SU-DHL-6 (cell line): ENCODE results near the gene NSUN4.
"Not testable (repeated sequence)": the region's sequence is repeated elsewhere in the genome, so short reads cannot be mapped to it uniquely, and the experiment has no call there.

Experiments used
- H2AFZ ChIP-seq: fragments of 200-600 bp; sonication (generic); 2 replicates; pipeline ENCODE4 v1.6.1; 2014; ENCODE audit warnings: low read depth, mild to moderate bottlenecking, moderate library complexity, mixed read lengths, antibody characterized with exemption, low read length; ENCODE audit not compliant: severe bottlenecking
- H3F3A ChIP-seq: fragments of 200-600 bp; shearing (Covaris generic); 2 replicates; pipeline ENCODE4 v1.6.0; 2016; ENCODE audit warnings: antibody characterized with exemption, mild to moderate bottlenecking; ENCODE audit not compliant: insufficient read depth
- H3K27ac ChIP-seq: fragments of 200-600 bp; sonication (generic); 2 replicates; pipeline ENCODE4 v1.5.1; 2016; ENCODE audit warnings: low read depth, mild to moderate bottlenecking, low read length, moderate library complexity, mixed read lengths
- H3K27me3 ChIP-seq: fragments of 200-600 bp; sonication (generic), shearing (Covaris generic); 2 replicates; pipeline ENCODE4 v1.6.0; 2014; ENCODE audit warnings: mild to moderate bottlenecking, low read length
- H3K36me3 ChIP-seq: fragments of 200-600 bp; sonication (generic); 2 replicates; pipeline ENCODE4 v1.6.1; 2014; ENCODE audit warnings: mild to moderate bottlenecking, low read length, mixed read lengths
- H3K4me2 ChIP-seq: fragments of 300-600, 200-600 bp; shearing (Covaris generic), sonication (generic); 2 replicates; pipeline ENCODE4 v1.6.0; 2014; ENCODE audit warnings: low read length, low read depth, mild to moderate bottlenecking; ENCODE audit not compliant: poor library complexity, severe bottlenecking
- H3K4me3 ChIP-seq: fragments of 200-600 bp; sonication (generic); 2 replicates; pipeline ENCODE4 v1.5.1; 2014; ENCODE audit warnings: antibody characterized with exemption, low read length, mild to moderate bottlenecking, mixed read lengths; ENCODE audit not compliant: insufficient read depth, poor library complexity, severe bottlenecking
- H3K79me2 ChIP-seq: fragments of 200-600 bp; sonication (generic); 2 replicates; pipeline ENCODE4 v1.6.1; 2014; ENCODE audit warnings: mild to moderate bottlenecking, low read length, moderate library complexity; ENCODE audit not compliant: insufficient read depth
- H3K9ac ChIP-seq: fragments of 200-600 bp; sonication (generic); 2 replicates; pipeline ENCODE4 v1.7.0; 2014; ENCODE audit warnings: mild to moderate bottlenecking, low read length
- H3K9me2 ChIP-seq: fragments of 200-600 bp; sonication (generic); replicated peaks from 2 replicates; pipeline ENCODE4 v1.6.1; 2014; ENCODE audit warnings: low read length; ENCODE audit not compliant: insufficient read depth
- H3K9me3 ChIP-seq: fragments of 200-600 bp; sonication (generic); 2 replicates; pipeline ENCODE4 v1.6.1; 2014; ENCODE audit warnings: low read length, mixed read lengths; ENCODE audit not compliant: insufficient read depth
- H4K20me1 ChIP-seq: fragments of 200-600 bp; sonication (generic); 2 replicates; pipeline ENCODE4 v1.6.1; 2014; ENCODE audit warnings: low read depth, mild to moderate bottlenecking, antibody characterized with exemption, low read length, moderate library complexity, mixed read lengths
- EZH2phosphoT487 ChIP-seq: fragments of 200-600 bp; sonication (generic), shearing (Covaris generic); conservative IDR thresholded peaks from 2 replicates; pipeline ENCODE4 v1.6.1; 2018; ENCODE audit warnings: mild to moderate bottlenecking, antibody characterized with exemption, low read length, moderate library complexity, mixed read lengths
- TF ChIP-seq, protein P1 (sequence below): fragments of 200-600 bp; sonication (generic); IDR thresholded peaks from one replicate; pipeline ENCODE4 v1.5.1; 2017; ENCODE audit warnings: antibody characterized with exemption, mild to moderate bottlenecking, low read length, moderate library complexity; ENCODE audit not compliant: insufficient read depth, poor library complexity, severe bottlenecking

NSUN4 gene

DNA sequence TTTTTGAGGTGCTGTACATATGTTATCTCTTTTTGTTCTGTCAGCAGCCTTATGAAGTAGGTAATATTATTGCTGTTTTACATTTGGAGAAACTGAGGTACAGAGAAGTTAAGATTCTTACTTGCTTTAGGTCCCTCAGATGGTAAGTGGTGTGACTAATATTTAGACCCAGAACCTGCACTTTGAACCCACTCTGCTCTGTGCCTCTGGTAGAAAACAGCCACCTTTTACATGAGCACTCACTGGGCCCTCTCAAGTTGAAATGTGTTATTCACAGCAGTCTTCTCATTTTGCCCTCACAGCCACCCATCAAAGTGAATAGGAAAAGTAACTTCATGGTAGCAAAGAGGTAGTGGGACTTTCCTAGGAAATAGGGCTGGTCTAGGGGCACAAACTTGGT lies 4.7 kb downstream of the NSUN4 start:
- H3K9ac ChIP-seq: no peak overlapping the region
- peaks cover 36% of the 10 kb centered on the region for H3K79me2 ChIP-seq
- no peak overlapping the region for H3K27ac ChIP-seq
- peaks cover 9% of the 10 kb centered on the region; the same call in 1 of the 2 replicates for H3F3A ChIP-seq
- no peaks in the 10 kb centered on the region for H3K27me3 ChIP-seq
- H3K4me2 ChIP-seq: no peak overlapping the region
- peaks cover 10% of the 10 kb centered on the region; the same call in 1 of the 2 replicates for H3K36me3 ChIP-seq
- no peaks in the 10 kb centered on the region for H4K20me1 ChIP-seq
- H3K9me3 ChIP-seq: no peaks in the 10 kb centered on the region
- H3K4me3 ChIP-seq: no peak overlapping the region
- H2AFZ ChIP-seq: no peak overlapping the region
- TF ChIP-seq, protein P1, sequence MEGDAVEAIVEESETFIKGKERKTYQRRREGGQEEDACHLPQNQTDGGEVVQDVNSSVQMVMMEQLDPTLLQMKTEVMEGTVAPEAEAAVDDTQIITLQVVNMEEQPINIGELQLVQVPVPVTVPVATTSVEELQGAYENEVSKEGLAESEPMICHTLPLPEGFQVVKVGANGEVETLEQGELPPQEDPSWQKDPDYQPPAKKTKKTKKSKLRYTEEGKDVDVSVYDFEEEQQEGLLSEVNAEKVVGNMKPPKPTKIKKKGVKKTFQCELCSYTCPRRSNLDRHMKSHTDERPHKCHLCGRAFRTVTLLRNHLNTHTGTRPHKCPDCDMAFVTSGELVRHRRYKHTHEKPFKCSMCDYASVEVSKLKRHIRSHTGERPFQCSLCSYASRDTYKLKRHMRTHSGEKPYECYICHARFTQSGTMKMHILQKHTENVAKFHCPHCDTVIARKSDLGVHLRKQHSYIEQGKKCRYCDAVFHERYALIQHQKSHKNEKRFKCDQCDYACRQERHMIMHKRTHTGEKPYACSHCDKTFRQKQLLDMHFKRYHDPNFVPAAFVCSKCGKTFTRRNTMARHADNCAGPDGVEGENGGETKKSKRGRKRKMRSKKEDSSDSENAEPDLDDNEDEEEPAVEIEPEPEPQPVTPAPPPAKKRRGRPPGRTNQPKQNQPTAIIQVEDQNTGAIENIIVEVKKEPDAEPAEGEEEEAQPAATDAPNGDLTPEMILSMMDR: no peak
- TF ChIP-seq EZH2phosphoT487: no peak
- no peaks in the 10 kb centered on the region for H3K9me2 ChIP-seq

DNA sequence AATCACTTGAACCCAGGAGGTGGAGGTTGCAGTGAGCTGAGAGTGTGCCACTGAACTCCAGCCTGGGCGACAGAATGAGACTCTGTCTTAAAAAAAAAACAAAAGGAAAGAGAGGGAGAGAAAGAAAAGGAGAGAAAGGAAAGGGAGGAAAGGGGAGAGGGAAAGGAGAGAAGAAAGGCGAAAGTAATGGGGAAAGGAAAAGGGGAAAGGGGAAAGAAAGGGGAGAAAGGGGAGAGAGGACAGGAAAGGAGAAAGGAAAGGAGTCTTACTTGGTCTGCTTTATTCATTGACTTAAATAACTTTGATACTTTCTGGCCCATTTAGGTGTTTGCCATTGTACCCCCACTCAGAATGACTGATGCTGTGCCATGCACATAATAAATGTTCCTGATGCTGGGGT lies 11.8 kb downstream of the NSUN4 start:
- H3K79me2 ChIP-seq: peaks cover 9% of the 10 kb centered on the region; the same call in 1 of the 2 replicates
- H3K36me3 ChIP-seq: peaks cover 31% of the 10 kb centered on the region
- no peaks in the 10 kb centered on the region for H3K9me2 ChIP-seq
- no peaks in the 10 kb centered on the region for H4K20me1 ChIP-seq
- TF ChIP-seq, protein P1: no peak
- no peak for TF ChIP-seq EZH2phosphoT487
- no peak overlapping the region for H3K9ac ChIP-seq
- H3K9me3 ChIP-seq: no peaks in the 10 kb centered on the region
- no peak overlapping the region for H3K27ac ChIP-seq
- no peak overlapping the region for H3K4me2 ChIP-seq
- no peak overlapping the region for H3K4me3 ChIP-seq
- H2AFZ ChIP-seq: no peak overlapping the region
- H3F3A ChIP-seq: peaks cover 4% of the 10 kb centered on the region; the same call in 1 of the 2 replicates
- no peaks in the 10 kb centered on the region for H3K27me3 ChIP-seq

DNA sequence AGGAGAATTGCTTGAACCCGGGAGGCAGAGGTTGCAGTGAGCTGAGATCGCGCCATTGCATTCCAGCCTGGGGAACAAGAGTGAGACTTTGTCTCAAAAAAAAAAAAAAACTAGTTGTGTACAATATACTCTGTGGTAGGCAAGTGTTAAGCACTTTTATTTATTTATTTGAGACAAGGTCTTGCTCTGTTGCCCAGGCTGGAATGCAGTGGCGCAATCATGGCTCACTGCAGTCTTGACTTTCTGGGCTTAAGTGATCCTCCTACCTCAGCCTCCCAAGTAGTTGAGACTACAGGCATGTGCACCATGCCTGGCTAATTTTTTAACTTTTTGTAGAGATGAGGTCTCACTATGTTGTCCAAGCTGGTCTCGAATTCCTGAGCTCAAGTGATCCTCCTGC lies 15.3 kb downstream of the NSUN4 start:
- not testable (repeated sequence) for H4K20me1 ChIP-seq, H3K4me2 ChIP-seq, H3K9ac ChIP-seq, H3K9me2 ChIP-seq, H3K4me3 ChIP-seq, H3K9me3 ChIP-seq, H2AFZ ChIP-seq, H3K79me2 ChIP-seq, H3K27me3 ChIP-seq, H3F3A ChIP-seq, H3K27ac ChIP-seq
- peaks cover 22% of the 10 kb centered on the region; the same call in 1 of the 2 replicates for H3K36me3 ChIP-seq

DNA sequence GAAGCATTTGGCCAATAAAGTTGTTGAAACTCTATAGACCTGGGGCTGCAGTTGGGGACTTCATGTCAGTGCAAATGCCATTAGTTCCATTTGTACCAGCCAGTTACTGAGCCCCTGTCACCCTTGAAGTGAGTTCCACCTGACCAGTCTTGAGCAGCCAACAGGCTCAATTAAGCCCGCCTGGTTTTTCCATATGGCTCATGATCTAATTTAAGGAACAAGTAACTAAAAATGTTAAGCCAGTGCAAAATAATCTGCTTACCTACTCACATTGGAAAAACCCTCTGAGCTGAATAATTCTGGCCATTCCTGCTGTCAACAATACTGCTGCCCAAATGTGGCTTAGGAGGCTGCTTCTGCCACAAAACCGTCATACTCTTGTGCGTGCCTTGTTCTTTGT lies 21.6 kb downstream of the NSUN4 start:
- H2AFZ ChIP-seq: no peak overlapping the region
- no peak overlapping the region for H3K4me2 ChIP-seq
- no peaks in the 10 kb centered on the region for H3K79me2 ChIP-seq
- H3K27me3 ChIP-seq: no peaks in the 10 kb centered on the region
- no peaks in the 10 kb centered on the region for H4K20me1 ChIP-seq
- H3K4me3 ChIP-seq: no peak overlapping the region
- H3K36me3 ChIP-seq: peaks cover 22% of the 10 kb centered on the region; the same call in 1 of the 2 replicates
- no peak overlapping the region for H3K9ac ChIP-seq
- no peaks in the 10 kb centered on the region for H3K9me3 ChIP-seq
- H3F3A ChIP-seq: no peaks in the 10 kb centered on the region
- H3K27ac ChIP-seq: no peak overlapping the region
- H3K9me2 ChIP-seq: no peaks in the 10 kb centered on the region
- TF ChIP-seq EZH2phosphoT487: no peak
- TF ChIP-seq, protein P1: no peak
